ENCODE results near the gene LRMDA.

Gene LRMDA

GRCh38 chr10:75818552-75818951 is 387.1 kb downstream of the LRMDA start:
- no peaks in the 10 kb centered on the region for H3K27me3 ChIP-seq (ENCODE audit: control insufficient read depth, insufficient read depth, low read length)
- no peaks in the 10 kb centered on the region for H3K36me3 ChIP-seq (ENCODE audit: control insufficient read depth, insufficient read depth, low read length)
- H3K4me3 ChIP-seq (ENCODE audit: low read depth, low read length) = no peak overlapping the region
- no peaks in the 10 kb centered on the region for H3K9me3 ChIP-seq (ENCODE audit: control insufficient read depth, insufficient read depth, low read length)
- no peaks in the 10 kb centered on the region for H3K4me1 ChIP-seq (ENCODE audit: control insufficient read depth, insufficient read depth, low read length)
- H3K27ac ChIP-seq (ENCODE audit: low read depth, low read length) = no peak overlapping the region
- H3K9ac ChIP-seq (ENCODE audit: low read depth, low read length) = no peak overlapping the region

GRCh38 chr10:75825235-75825634 is 393.8 kb downstream of the LRMDA start:
- no peaks in the 10 kb centered on the region for H3K9me3 ChIP-seq (ENCODE audit: control insufficient read depth, insufficient read depth, low read length)
- no peaks in the 10 kb centered on the region for H3K4me1 ChIP-seq (ENCODE audit: control insufficient read depth, insufficient read depth, low read length)
- H3K27ac ChIP-seq (ENCODE audit: low read depth, low read length) = no peak overlapping the region
- no peaks in the 10 kb centered on the region for H3K27me3 ChIP-seq (ENCODE audit: control insufficient read depth, insufficient read depth, low read length)
- no peak overlapping the region for H3K4me3 ChIP-seq (ENCODE audit: low read depth, low read length)
- no peak overlapping the region for H3K9ac ChIP-seq (ENCODE audit: low read depth, low read length)
- H3K36me3 ChIP-seq (ENCODE audit: control insufficient read depth, insufficient read depth, low read length) = no peaks in the 10 kb centered on the region

- Histone ChIP-seq H3K27me3 (ENCODE audit: control insufficient read depth, insufficient read depth, low read length) (no peaks in the 10 kb centered on the region), H3K9me3 (ENCODE audit: control insufficient read depth, insufficient read depth, low read length) (no peaks in the 10 kb centered on the region), H3K4me3 (ENCODE audit: low read depth, low read length) (no peak overlapping the region), H3K27ac (ENCODE audit: low read depth, low read length) (no peak overlapping the region), H3K36me3 (ENCODE audit: control insufficient read depth, insufficient read depth, low read length) (no peaks in the 10 kb centered on the region), H3K9ac (ENCODE audit: low read depth, low read length) (no peak overlapping the region), H3K4me1 (ENCODE audit: control insufficient read depth, insufficient read depth, low read length) (no peaks in the 10 kb centered on the region)
Measured at GRCh38 chr10:75825661-75826060, 394.2 kb downstream of the LRMDA start.

GRCh38 chr10:75826846-75827245 is 395.4 kb downstream of the LRMDA start:
- Histone ChIP-seq H3K27me3 (ENCODE audit: control insufficient read depth, insufficient read depth, low read length) (no peaks in the 10 kb centered on the region), H3K4me1 (ENCODE audit: control insufficient read depth, insufficient read depth, low read length) (no peaks in the 10 kb centered on the region), H3K4me3 (ENCODE audit: low read depth, low read length) (no peak overlapping the region), H3K27ac (ENCODE audit: low read depth, low read length) (no peak overlapping the region), H3K9me3 (ENCODE audit: control insufficient read depth, insufficient read depth, low read length) (no peaks in the 10 kb centered on the region), H3K36me3 (ENCODE audit: control insufficient read depth, insufficient read depth, low read length) (no peaks in the 10 kb centered on the region), H3K9ac (ENCODE audit: low read depth, low read length) (no peak overlapping the region)

GRCh38 chr10:75827587-75828021 is 396.2 kb downstream of the LRMDA start:
- no peak overlapping the region for H3K4me3 ChIP-seq (ENCODE audit: low read depth, low read length)
- no peaks in the 10 kb centered on the region for H3K4me1 ChIP-seq (ENCODE audit: control insufficient read depth, insufficient read depth, low read length)
- H3K27me3 ChIP-seq (ENCODE audit: control insufficient read depth, insufficient read depth, low read length) = no peaks in the 10 kb centered on the region
- no peak overlapping the region for H3K9ac ChIP-seq (ENCODE audit: low read depth, low read length)
- H3K36me3 ChIP-seq (ENCODE audit: control insufficient read depth, insufficient read depth, low read length) = no peaks in the 10 kb centered on the region
- H3K27ac ChIP-seq (ENCODE audit: low read depth, low read length) = no peak overlapping the region
- H3K9me3 ChIP-seq (ENCODE audit: control insufficient read depth, insufficient read depth, low read length) = no peaks in the 10 kb centered on the region

GRCh38 chr10:75828413-75828812 is 397.0 kb downstream of the LRMDA start:
- Histone ChIP-seq H3K9ac (ENCODE audit: low read depth, low read length) (no peak overlapping the region), H3K9me3 (ENCODE audit: control insufficient read depth, insufficient read depth, low read length) (no peaks in the 10 kb centered on the region), H3K4me1 (ENCODE audit: control insufficient read depth, insufficient read depth, low read length) (no peaks in the 10 kb centered on the region), H3K4me3 (ENCODE audit: low read depth, low read length) (no peak overlapping the region), H3K36me3 (ENCODE audit: control insufficient read depth, insufficient read depth, low read length) (no peaks in the 10 kb centered on the region), H3K27me3 (ENCODE audit: control insufficient read depth, insufficient read depth, low read length) (no peaks in the 10 kb centered on the region), H3K27ac (ENCODE audit: low read depth, low read length) (no peak overlapping the region)

GRCh38 chr10:75836064-75836463 is 404.6 kb downstream of the LRMDA start:
- Histone ChIP-seq H3K4me3 (ENCODE audit: low read depth, low read length) (no peak overlapping the region), H3K27ac (ENCODE audit: low read depth, low read length) (no peak overlapping the region), H3K9ac (ENCODE audit: low read depth, low read length) (0 out of 2 replicates have a peak overlapping the region, but pooled peaks have one; percentile 4), H3K36me3 (ENCODE audit: control insufficient read depth, insufficient read depth, low read length) (no peaks in the 10 kb centered on the region), H3K4me1 (ENCODE audit: control insufficient read depth, insufficient read depth, low read length) (no peaks in the 10 kb centered on the region), H3K9me3 (ENCODE audit: control insufficient read depth, insufficient read depth, low read length) (no peaks in the 10 kb centered on the region), H3K27me3 (ENCODE audit: control insufficient read depth, insufficient read depth, low read length) (no peaks in the 10 kb centered on the region)

- no peak overlapping the region for H3K9ac ChIP-seq (ENCODE audit: low read depth, low read length)
- no peaks in the 10 kb centered on the region for H3K4me1 ChIP-seq (ENCODE audit: control insufficient read depth, insufficient read depth, low read length)
- no peaks in the 10 kb centered on the region for H3K9me3 ChIP-seq (ENCODE audit: control insufficient read depth, insufficient read depth, low read length)
- H3K4me3 ChIP-seq (ENCODE audit: low read depth, low read length) = no peak overlapping the region
- no peaks in the 10 kb centered on the region for H3K36me3 ChIP-seq (ENCODE audit: control insufficient read depth, insufficient read depth, low read length)
- H3K27ac ChIP-seq (ENCODE audit: low read depth, low read length) = no peak overlapping the region
- no peaks in the 10 kb centered on the region for H3K27me3 ChIP-seq (ENCODE audit: control insufficient read depth, insufficient read depth, low read length)
Measured at GRCh38 chr10:75838486-75838885, 407.1 kb downstream of the LRMDA start.

- no peaks in the 10 kb centered on the region for H3K9me3 ChIP-seq (ENCODE audit: control insufficient read depth, insufficient read depth, low read length)
- H3K4me3 ChIP-seq (ENCODE audit: low read depth, low read length) = no peak overlapping the region
- H3K9ac ChIP-seq (ENCODE audit: low read depth, low read length) = no peak overlapping the region
- no peaks in the 10 kb centered on the region for H3K4me1 ChIP-seq (ENCODE audit: control insufficient read depth, insufficient read depth, low read length)
- no peak overlapping the region for H3K27ac ChIP-seq (ENCODE audit: low read depth, low read length)
- H3K27me3 ChIP-seq (ENCODE audit: control insufficient read depth, insufficient read depth, low read length) = no peaks in the 10 kb centered on the region
- no peaks in the 10 kb centered on the region for H3K36me3 ChIP-seq (ENCODE audit: control insufficient read depth, insufficient read depth, low read length)
Measured at GRCh38 chr10:75839020-75839419, 407.6 kb downstream of the LRMDA start.

GRCh38 chr10:75841266-75841665 is 409.8 kb downstream of the LRMDA start:
- Histone ChIP-seq H3K4me1 (ENCODE audit: control insufficient read depth, insufficient read depth, low read length) (peaks cover 8% of the 10 kb centered on the region; the same call in 1 of the 2 replicates), H3K36me3 (ENCODE audit: control insufficient read depth, insufficient read depth, low read length) (no peaks in the 10 kb centered on the region), H3K27me3 (ENCODE audit: control insufficient read depth, insufficient read depth, low read length) (no peaks in the 10 kb centered on the region), H3K27ac (ENCODE audit: low read depth, low read length) (no peak overlapping the region), H3K9ac (ENCODE audit: low read depth, low read length) (no peak overlapping the region), H3K9me3 (ENCODE audit: control insufficient read depth, insufficient read depth, low read length) (no peaks in the 10 kb centered on the region), H3K4me3 (ENCODE audit: low read depth, low read length) (no peak overlapping the region)

- H3K9me3 ChIP-seq (ENCODE audit: control insufficient read depth, insufficient read depth, low read length) = no peaks in the 10 kb centered on the region
- no peak overlapping the region for H3K27ac ChIP-seq (ENCODE audit: low read depth, low read length)
- no peak overlapping the region for H3K4me3 ChIP-seq (ENCODE audit: low read depth, low read length)
- no peaks in the 10 kb centered on the region for H3K36me3 ChIP-seq (ENCODE audit: control insufficient read depth, insufficient read depth, low read length)
- H3K4me1 ChIP-seq (ENCODE audit: control insufficient read depth, insufficient read depth, low read length) = peaks cover 8% of the 10 kb centered on the region; the same call in 1 of the 2 replicates
- H3K27me3 ChIP-seq (ENCODE audit: control insufficient read depth, insufficient read depth, low read length) = no peaks in the 10 kb centered on the region
- no peak overlapping the region for H3K9ac ChIP-seq (ENCODE audit: low read depth, low read length)
Measured at GRCh38 chr10:75845176-75845947, 413.9 kb downstream of the LRMDA start.

Measured in HUES48 (cell line).